GM12878 (cell line): ENCODE data around the gene TUBA1A. TPM values are rescaled to one million over a fixed set of nuclear protein-coding genes. Genes with fewer than 3 reads are reported as not detected.
"Not testable (repeated sequence)": the region's sequence is repeated elsewhere in the genome, so short reads cannot be mapped to it uniquely, and the experiment has no call there.

Experiments used
- ATAC-seq: fragments of 200-7000 bp; cut with Tn5 transposase; 3 replicates; pipeline ENCODE4 v1.9.1; 2020; ENCODE audit warnings: mild to moderate bottlenecking, moderate library complexity
- BruUV-seq: library from RNA; stranded (reverse); fragments of 400-500 nt; replicated peaks from 2 replicates; lab custom pipeline; 2021; lab: Mats Ljungman, UMichigan
- CTCF ChIA-PET: fragments of 300-600 bp; sonication (Branson Sonifier 250); formaldehyde crosslinking; extraction: SDS; loops from one replicate; lab custom pipeline; 2021; ENCODE audit warnings: inconsistent platforms; lab: Yijun Ruan, JAX
- POLR2A ChIA-PET: fragments of 350-600 bp; formaldehyde crosslinking; extraction: SDS; loops from one replicate; lab custom pipeline; 2021; ENCODE audit warnings: inconsistent platforms; lab: Charles Lee
- RAD21 ChIA-PET: fragments of 300-600 bp; sonication (Branson Sonifier 250); formaldehyde crosslinking; loops from one replicate; lab custom pipeline; 2023; ENCODE audit warnings: antibody characterized with exemption; ENCODE audit not compliant: unreplicated experiment; lab: Charles Lee
- SMC1A ChIA-PET: fragments of 300-600 bp; sonication (Branson Sonifier 250); formaldehyde crosslinking; loops from one replicate; lab custom pipeline; 2023; ENCODE audit not compliant: unreplicated experiment, uncharacterized antibody; lab: Charles Lee
- DNase-seq: peaks from one replicate; pipeline ENCODE4 v3.0.0-alpha.2; 2011; ENCODE audit warnings: low read depth, low spot score
- FAIRE-seq: peaks from 3 replicates; lab custom pipeline; 2011; peaks lifted over from hg19 to GRCh38; lab: Jason Lieb, UNC
- H2AFZ ChIP-seq: 2 replicates; pipeline ENCODE4 v1.6.0; 2011; ENCODE audit warnings: low read depth, low read length, control low read depth; ENCODE audit not compliant: control insufficient read depth
- H3K27ac ChIP-seq: 2 replicates; pipeline ENCODE4 v1.5.1; 2011; ENCODE audit warnings: control low read depth; ENCODE audit not compliant: control insufficient read depth, insufficient read depth
- H3K27me3 ChIP-seq, 2 experiments: replicated peaks in 1 of 2; 2 replicates each; pipeline versions ENCODE4 v1.6.0 to v1.6.1; 2011; ENCODE audit warnings: low read length in 1 of 2; ENCODE audit not compliant: control insufficient read depth in 2 of 2, insufficient read depth in 2 of 2
- H3K36me3 ChIP-seq, 2 experiments: 2 replicates each; pipeline ENCODE4 v1.5.1; 2011; ENCODE audit warnings: low read length in 1 of 2; ENCODE audit not compliant: control insufficient read depth in 2 of 2, insufficient read depth in 2 of 2
- H3K4me1 ChIP-seq: 2 replicates; pipeline ENCODE4 v1.6.1; 2011; ENCODE audit warnings: mild to moderate bottlenecking, low read length, moderate library complexity, mixed read lengths; ENCODE audit not compliant: control insufficient read depth, insufficient read depth
- H3K4me2 ChIP-seq: 2 replicates; pipeline ENCODE4 v1.6.0; 2011; ENCODE audit warnings: control low read depth; ENCODE audit not compliant: control insufficient read depth, insufficient read depth
- H3K4me3 ChIP-seq: fragments of 200-600 bp; sonication (generic); 2 replicates; pipeline ENCODE4 v1.5.1; 2016
- H3K79me2 ChIP-seq: 2 replicates; pipeline ENCODE4 v1.6.0; 2011; ENCODE audit warnings: low read length; ENCODE audit not compliant: control insufficient read depth, insufficient read depth
- H3K9ac ChIP-seq: 2 replicates; pipeline ENCODE4 v1.8.0; 2011; ENCODE audit warnings: low read length, control low read depth, mixed read lengths; ENCODE audit not compliant: control insufficient read depth, insufficient read depth
- H3K9me3 ChIP-seq: replicated peaks from 3 replicates; pipeline ENCODE4 v1.5.1; 2011; ENCODE audit warnings: mild to moderate bottlenecking, low read length; ENCODE audit not compliant: control insufficient read depth, insufficient read depth
- H4K20me1 ChIP-seq: 2 replicates; pipeline ENCODE4 v1.6.0; 2011; ENCODE audit not compliant: control insufficient read depth, insufficient read depth
- ATF2 ChIP-seq: IDR thresholded peaks from 2 replicates; pipeline ENCODE4 v1.6.1; 2012; ENCODE audit warnings: low read length, inconsistent platforms
- BHLHE40 ChIP-seq, 2 experiments: fragments of 450-650 bp in 1 of 2; IDR thresholded peaks; 2 replicates each; pipeline ENCODE4 v1.6.1; 2011 to 2017; ENCODE audit warnings: low read depth in 2 of 2, borderline replicate concordance in 1 of 2, improper control_type of control experiment in 1 of 2, low read length in 1 of 2, mild to moderate bottlenecking in 1 of 2
- SREBF2 ChIP-seq: IDR thresholded peaks from 2 replicates; pipeline ENCODE4 v1.6.1; 2012; ENCODE audit warnings: mild to moderate bottlenecking, low read length
- WGBS: methylation state at CpG from one replicate; pipeline ENCODE4 v1.1.6; 2016; ENCODE audit warnings: low lambda C conversion rate; ENCODE audit not compliant: insufficient replicate concordance, insufficient coverage; ENCODE audit errors: missing lambda C conversion rate; 5-methylcytosine and 5-hydroxymethylcytosine counted together
- in situ Hi-C: fragments of 300-500 bp; cut with MboI; formaldehyde crosslinking; loops from 9 replicates; pipeline ENCODE4 v1.14.3; 2018; ENCODE audit warnings: mixed read lengths
- intact Hi-C: fragments of 100-400 bp; cut with micrococcal nuclease; formaldehyde crosslinking; loops from one replicate; pipeline ENCODE4 v1.14.2; 2022; ENCODE audit not compliant: unreplicated experiment
- polyA plus RNA-seq, 11 experiments: library from polyadenylated mRNA; depleted of rRNA in 4 of 11; unstranded in 6 of 11; stranded (reverse) in 5 of 11; fragments of >200 nt; fragmentation: Nextera tagmentation in 4 of 11; fragmentation: Illumina TruSeq in 1 of 11; extraction: Ambion mirVana in 4 of 11; extraction: Trizol in 1 of 11; gene quantifications; 1 replicate in 1 of 11; 2 replicates in 10 of 11; pipeline versions ENCODE4 v1.2.1 to v1.2.3, GENCODE V29; 2011 to 2016; ENCODE audit warnings: inconsistent platforms in 2 of 11, missing spikeins in 2 of 11, low read depth in 1 of 11
- total RNA-seq, 4 experiments: library from RNA; depleted of rRNA in 3 of 4; stranded (reverse); fragments of >200 nt in 3 of 4; fragmentation: Illumina TruSeq in 1 of 4; extraction: Trizol in 1 of 4; gene quantifications; 2 replicates each; pipeline versions ENCODE4 v1.2.1 to v1.2.3, GENCODE V29; 2013 to 2021
- TF ChIP-seq, protein P1 (sequence below), 3 experiments: IDR thresholded peaks in 2 of 3; conservative IDR thresholded peaks in 1 of 3; 2 replicates each; pipeline ENCODE4 v1.5.1; 2011; ENCODE audit warnings: low read depth in 3 of 3, low read length in 3 of 3, mild to moderate bottlenecking in 3 of 3, control low read depth in 2 of 3, moderate library complexity in 2 of 3, inconsistent platforms in 1 of 3, mixed read lengths in 1 of 3; ENCODE audit not compliant: control insufficient read depth in 2 of 3, insufficient read depth in 1 of 3; ENCODE audit errors: extremely low read depth in 1 of 3

Gene TUBA1A
- total and polyA plus RNA-seq, 10 of the 15 experiments (the other 5 are each of a cell fraction or from before 2014, with no cell fraction given): 129 to 496 (median 249) TPM

GRCh38 chr12:49165114-49165513 is 23.8 kb downstream of the TUBA1A start (continued):
- TF ChIP-seq, protein P1, sequence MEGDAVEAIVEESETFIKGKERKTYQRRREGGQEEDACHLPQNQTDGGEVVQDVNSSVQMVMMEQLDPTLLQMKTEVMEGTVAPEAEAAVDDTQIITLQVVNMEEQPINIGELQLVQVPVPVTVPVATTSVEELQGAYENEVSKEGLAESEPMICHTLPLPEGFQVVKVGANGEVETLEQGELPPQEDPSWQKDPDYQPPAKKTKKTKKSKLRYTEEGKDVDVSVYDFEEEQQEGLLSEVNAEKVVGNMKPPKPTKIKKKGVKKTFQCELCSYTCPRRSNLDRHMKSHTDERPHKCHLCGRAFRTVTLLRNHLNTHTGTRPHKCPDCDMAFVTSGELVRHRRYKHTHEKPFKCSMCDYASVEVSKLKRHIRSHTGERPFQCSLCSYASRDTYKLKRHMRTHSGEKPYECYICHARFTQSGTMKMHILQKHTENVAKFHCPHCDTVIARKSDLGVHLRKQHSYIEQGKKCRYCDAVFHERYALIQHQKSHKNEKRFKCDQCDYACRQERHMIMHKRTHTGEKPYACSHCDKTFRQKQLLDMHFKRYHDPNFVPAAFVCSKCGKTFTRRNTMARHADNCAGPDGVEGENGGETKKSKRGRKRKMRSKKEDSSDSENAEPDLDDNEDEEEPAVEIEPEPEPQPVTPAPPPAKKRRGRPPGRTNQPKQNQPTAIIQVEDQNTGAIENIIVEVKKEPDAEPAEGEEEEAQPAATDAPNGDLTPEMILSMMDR (IDR thresholded peaks at IDR 0.05 in 2 of 3, conservative IDR thresholded peaks at IDR 0.05 in 1 of 3; ENCODE audit: control insufficient read depth in 2 of 3, extremely low read depth in 1 of 3, insufficient read depth in 1 of 3, low read depth in 3 of 3, low read length in 3 of 3): no peak
- TF ChIP-seq ATF2 (no peak), SREBF2 (no peak), BHLHE40 (IDR thresholded peaks at IDR 0.05; ENCODE audit: borderline replicate concordance in 1 of 2, low read depth in 2 of 2, low read length in 1 of 2) (no peak)
- TF ChIP-seq, all 136 proteins: peak for 0

DNA sequence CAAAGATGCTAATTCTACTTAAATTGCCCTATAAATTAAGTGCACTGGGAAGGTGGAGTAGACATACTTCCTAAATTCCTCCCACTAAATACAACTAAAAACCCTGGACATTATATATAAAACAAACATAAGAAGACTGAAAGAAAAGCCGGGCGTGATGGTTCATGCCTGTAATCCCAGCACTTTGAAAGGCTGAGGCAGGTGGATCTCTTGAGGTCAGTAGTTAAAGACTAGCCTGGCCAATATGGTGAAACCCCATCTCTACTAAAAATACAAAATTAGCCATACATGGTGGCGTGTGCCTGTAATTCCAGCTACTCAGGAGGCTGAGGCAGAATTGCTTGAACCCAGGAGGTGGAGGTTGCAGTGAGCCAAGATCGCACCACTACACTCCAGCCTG is 27.0 kb downstream of the TUBA1A start:
- CTCF ChIA-PET: interaction anchor here (0.6 kb wide), 1 partner anchor 1391 kb away, joined by 3 read pairs; no protein-coding TSS in a partner anchor
- BruUV-seq, RAD21 ChIA-PET, FAIRE-seq, H3K36me3 ChIP-seq, H3K9ac ChIP-seq, H3K4me2 ChIP-seq, H3K9me3 ChIP-seq, in situ Hi-C loops, H4K20me1 ChIP-seq, H3K27ac ChIP-seq, DNase-seq, H3K79me2 ChIP-seq, H3K27me3 ChIP-seq, SMC1A ChIA-PET, H2AFZ ChIP-seq, ATAC-seq, intact Hi-C loops, H3K4me3 ChIP-seq: not testable (repeated sequence)
- POLR2A ChIA-PET: interaction anchor here (0.6 to 0.7 kb wide), 3 partner anchors 32 to 1623 kb away, joined by 3 to 7 read pairs (median 4); partner anchors contain the start of gene PFKM
- WGBS: 96% methylated on average over 4 of the region's 4 CpGs
- H3K4me1 ChIP-seq: peaks cover 13% of the 10 kb centered on the region
